HepG2 (cell line): ENCODE data around the gene DNMT3B. TPM values are rescaled to one million over a fixed set of nuclear protein-coding genes. Genes with fewer than 3 reads are reported as not detected.

Experiments
- ATAC-seq: fragments of 200-7000 bp; cut with Tn5 transposase; 3 replicates; pipeline ENCODE4 v1.9.1; 2020; ENCODE audit warnings: mild to moderate bottlenecking, moderate library complexity
- BruUV-seq: library from RNA; stranded (reverse); fragments of 400-500 nt; replicated peaks from 2 replicates; lab custom pipeline; 2021; lab: Mats Ljungman, UMichigan
- CTCF ChIA-PET: fragments of 300-600 bp; formaldehyde crosslinking; extraction: SDS; loops from one replicate; lab custom pipeline; 2021; ENCODE audit warnings: low total read pairs, inconsistent platforms, low intra/inter-chr PET ratio; lab: Yijun Ruan, JAX
- POLR2A ChIA-PET: fragments of 350-600 bp; sonication (Branson Sonifier 250); formaldehyde crosslinking; loops from one replicate; lab custom pipeline; 2020; ENCODE audit warnings: antibody characterized with exemption, inconsistent platforms; lab: Yijun Ruan, JAX
- DNase-seq: peaks from one replicate; pipeline ENCODE4 v3.0.0-alpha.2; 2015; ENCODE audit warnings: low spot score
- FAIRE-seq: peaks from 3 replicates; lab custom pipeline; 2011; peaks lifted over from hg19 to GRCh38; lab: Jason Lieb, UNC
- H2AFZ ChIP-seq: one replicate; pipeline ENCODE4 v1.6.1; 2011; ENCODE audit warnings: low read length, inconsistent platforms
- H3K27ac ChIP-seq: fragments of 300-600 bp; 3 replicates; pipeline ENCODE4 v1.8.0; 2011; ENCODE audit warnings: mixed run types, mild to moderate bottlenecking, mixed read lengths, low read length, inconsistent platforms; ENCODE audit not compliant: insufficient read depth; ENCODE audit errors: extremely low read length
- H3K27me3 ChIP-seq, 2 experiments: fragments of 200-600 bp in 1 of 2; 2 replicates in 1 of 2; 3 replicates in 1 of 2; pipeline versions ENCODE4 v1.6.0 to v1.8.0; 2011; ENCODE audit warnings: low read length in 2 of 2, mild to moderate bottlenecking in 2 of 2, moderate library complexity in 2 of 2, inconsistent platforms in 1 of 2; ENCODE audit not compliant: insufficient read depth in 2 of 2, control insufficient read depth in 1 of 2
- H3K36me3 ChIP-seq, 2 experiments: fragments of 200-600 bp in 1 of 2; replicated peaks in 1 of 2; 2 replicates in 1 of 2; 3 replicates in 1 of 2; pipeline versions ENCODE4 v1.5.1 to v1.8.0; 2011; ENCODE audit warnings: low read length in 2 of 2, inconsistent platforms in 1 of 2; ENCODE audit not compliant: insufficient read depth in 2 of 2, control insufficient read depth in 1 of 2
- H3K4me1 ChIP-seq: 2 replicates; pipeline ENCODE4 v1.5.1; 2012; ENCODE audit warnings: low read length, inconsistent platforms; ENCODE audit not compliant: insufficient read depth
- H3K4me2 ChIP-seq: 2 replicates; pipeline ENCODE4 v1.6.0; 2011; ENCODE audit warnings: low read depth, low read length, inconsistent platforms
- H3K4me3 ChIP-seq, 3 experiments: fragments of 200-600 bp in 1 of 3; sonication (generic), shearing (Covaris generic) in 1 of 3; replicated peaks in 1 of 3; 2 replicates each; pipeline ENCODE4 v1.5.1; 2011 to 2016; ENCODE audit warnings: low read length in 3 of 3, inconsistent platforms in 2 of 3, low read depth in 2 of 3, mild to moderate bottlenecking in 2 of 3, control low read depth in 1 of 3, mixed read lengths in 1 of 3; ENCODE audit not compliant: insufficient read depth in 1 of 3
- H3K79me2 ChIP-seq: one replicate; pipeline ENCODE4 v1.6.1; 2011; ENCODE audit warnings: low read length, inconsistent platforms; ENCODE audit not compliant: insufficient read depth
- H3K9ac ChIP-seq: 2 replicates; pipeline ENCODE4 v1.6.0; 2011; ENCODE audit warnings: mild to moderate bottlenecking, low read depth, low read length, inconsistent platforms; ENCODE audit not compliant: insufficient read depth
- H3K9me3 ChIP-seq: 2 replicates; pipeline ENCODE4 v1.5.1; 2012; ENCODE audit warnings: mild to moderate bottlenecking, low read length
- H4K20me1 ChIP-seq: 2 replicates; pipeline ENCODE4 v1.6.0; 2011; ENCODE audit warnings: inconsistent platforms, mild to moderate bottlenecking, low read length, moderate library complexity; ENCODE audit not compliant: insufficient read depth
- AHDC1 ChIP-seq: sonication (generic); formaldehyde crosslinking; IDR thresholded peaks from 2 replicates; pipeline ENCODE4 v1.5.1; 2020; ENCODE audit warnings: mild to moderate bottlenecking, missing genetic modification reagents, borderline replicate concordance
- MAF1 ChIP-seq: sonication (generic); formaldehyde crosslinking; IDR thresholded peaks from 2 replicates; pipeline ENCODE4 v1.5.0; 2020; ENCODE audit warnings: missing genetic modification reagents, borderline replicate concordance
- NR2F6 ChIP-seq, 2 experiments: IDR thresholded peaks; 2 replicates each; pipeline ENCODE4 v1.6.1; 2016; ENCODE audit warnings: antibody characterized with exemption in 1 of 2, mild to moderate bottlenecking in 1 of 2
- ZNF143 ChIP-seq: sonication (generic); formaldehyde crosslinking; IDR thresholded peaks from 2 replicates; pipeline ENCODE4 v1.4.0; 2020; ENCODE audit warnings: missing genetic modification reagents
- ZNF205 ChIP-seq: IDR thresholded peaks from 2 replicates; pipeline ENCODE4 v1.6.1; 2018; ENCODE audit warnings: missing biosample characterization, missing genetic modification reagents
- ZNF616 ChIP-seq: sonication (generic); formaldehyde crosslinking; IDR thresholded peaks from 2 replicates; pipeline ENCODE4 v1.5.0; 2020; ENCODE audit warnings: low read depth, mild to moderate bottlenecking, missing genetic modification reagents
- WGBS: methylation state at CpG from one replicate; pipeline ENCODE4 v1.1.6; 2017; ENCODE audit warnings: low lambda C conversion rate; 5-methylcytosine and 5-hydroxymethylcytosine counted together
- in situ Hi-C: cut with HindIII; loops from 2 replicates; pipeline ENCODE4 v1.10.0; 2017; ENCODE audit warnings: low pct_unique_long_range_greater_than_20kb; ENCODE audit not compliant: extremely low pct_ligation_motif_present
- intact Hi-C: fragments of 100-400 bp; cut with micrococcal nuclease; formaldehyde crosslinking; loops from one replicate; pipeline ENCODE4 v1.10.0; 2022; ENCODE audit not compliant: unreplicated experiment
- polyA plus RNA-seq, 8 experiments: library from polyadenylated mRNA; depleted of rRNA in 3 of 8; stranded (reverse) in 7 of 8; unstranded in 1 of 8; fragments of >200 nt; fragmentation: Illumina TruSeq in 4 of 8; extraction: Trizol in 4 of 8; gene quantifications; 2 replicates each; pipeline versions ENCODE4 v1.2.1 to v1.2.3, GENCODE V29; 2011 to 2016; ENCODE audit warnings: low read depth in 4 of 8, missing spikeins in 1 of 8, mixed read lengths in 1 of 8; ENCODE audit not compliant: insufficient read depth in 1 of 8
- total RNA-seq, 5 experiments: library from RNA; depleted of rRNA; stranded (reverse); fragments of >200 nt; fragmentation: Illumina TruSeq; extraction: Trizol; gene quantifications; 2 replicates each; pipeline ENCODE4 v1.2.3, GENCODE V29; 2016; ENCODE audit warnings: low read depth in 1 of 5

The DNMT3B gene
- total and polyA plus RNA-seq, 2 of the 13 experiments (the other 11 are each of a cell fraction or from before 2014, with no cell fraction given): 3.8 to 13.9 TPM

DNA sequence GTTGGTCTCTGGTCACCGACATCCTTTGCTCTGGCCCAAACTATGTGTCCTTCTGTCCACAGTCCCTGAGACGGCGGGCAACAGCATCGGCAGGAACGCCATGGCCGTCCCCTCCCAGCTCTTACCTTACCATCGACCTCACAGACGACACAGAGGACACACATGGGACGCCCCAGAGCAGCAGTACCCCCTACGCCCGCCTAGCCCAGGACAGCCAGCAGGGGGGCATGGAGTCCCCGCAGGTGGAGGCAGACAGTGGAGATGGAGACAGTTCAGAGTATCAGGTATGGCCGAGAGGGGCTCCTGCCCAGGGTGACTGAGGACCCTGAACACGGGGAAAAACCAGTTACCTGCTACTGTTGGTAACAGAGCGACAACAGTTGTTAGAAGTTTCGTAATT, 25.0 kb downstream of the DNMT3B start:
- ATAC-seq (peak; percentile 16; the same call in 1 of the 3 replicates), FAIRE-seq (no peak)
- Histone ChIP-seq H4K20me1 (no peaks in the 10 kb centered on the region), H3K9me3 (no peaks in the 10 kb centered on the region), H3K27ac (no peak overlapping the region), H3K9ac (no peak overlapping the region), H3K4me3 (no peak overlapping the region), H3K27me3 (no peaks in the 10 kb centered on the region)
- in situ Hi-C loops (loop anchor here (5.0 kb wide), 1 partner anchor 310 kb away; no protein-coding TSS in a partner anchor), intact Hi-C loops (loop anchor here (2.0 kb wide), 1 partner anchor 66 kb away; no protein-coding TSS in a partner anchor)
- WGBS: 97% methylated on average over 16 of the region's 16 CpGs
- CTCF ChIA-PET: no interaction called here
- TF ChIP-seq NR2F6 (IDR thresholded peaks at IDR 0.05): no peak
- TF ChIP-seq NR2F6 (CRISPR knock-in tag; IDR thresholded peaks at IDR 0.05): no peak
- no peak for TF ChIP-seq MAF1 (CRISPR knock-in tag)
- TF ChIP-seq AHDC1 (CRISPR knock-in tag): no peak
- TF ChIP-seq ZNF143 (CRISPR knock-in tag): no peak
- TF ChIP-seq ZNF616 (CRISPR knock-in tag): no peak
- TF ChIP-seq ZNF205 (CRISPR knock-in tag): no peak
- TF ChIP-seq, all 625 proteins: peak for 0
- H2AFZ ChIP-seq: no peak overlapping the region
- no peaks in the 10 kb centered on the region for H3K79me2 ChIP-seq
- no peak overlapping the region for H3K4me2 ChIP-seq
- DNase-seq: no peak
- POLR2A ChIA-PET: no interaction called here
- BruUV-seq: no TSS peak
- H3K4me1 ChIP-seq: peaks cover 5% of the 10 kb centered on the region; the same call in 1 of the 2 replicates
- peaks cover 10 to 43% of the 10 kb centered on the region in 2 experiments; a peak in 4 of 5 replicates for H3K36me3 ChIP-seq
